NOMO-1 treated with dmso at 0.1 percent for 144 hours (cell line): ENCODE data around the gene GSTO1.

ENCODE experiments used
- DNase-seq: peaks from one replicate; lab custom pipeline; 2025; ENCODE audit not compliant: unreplicated experiment; lab: John Stamatoyannopoulos, UW

Gene GSTO1

GRCh38 chr10:104274762-104275721 is 20.4 kb downstream of the GSTO1 start:
- DNase-seq = no peak

- DNase-seq = no peak
These were observed 21.5 kb downstream of the GSTO1 start for GRCh38 chr10:104276192-104276591.

GRCh38 chr10:104277785-104278184 is 23.1 kb downstream of the GSTO1 start:
- no peak for DNase-seq

GRCh38 chr10:104279550-104280259 is 25.0 kb downstream of the GSTO1 start:
- DNase-seq = no peak

- DNase-seq = no peak
These were observed 27.0 kb downstream of the GSTO1 start for GRCh38 chr10:104281694-104282093.

- DNase-seq = no peak
These were observed 30.2 kb downstream of the GSTO1 start for GRCh38 chr10:104284846-104285245.

GRCh38 chr10:104286939-104287338 is 32.2 kb downstream of the GSTO1 start:
- DNase-seq = no peak

GRCh38 chr10:104288355-104288754 is 33.7 kb downstream of the GSTO1 start:
- no peak for DNase-seq

- DNase-seq = peak; percentile 78
These were observed 36.8 kb downstream of the GSTO1 start for GRCh38 chr10:104291439-104291951.

- DNase-seq = no peak
These were observed 38.3 kb downstream of the GSTO1 start for GRCh38 chr10:104293011-104293410.

GRCh38 chr10:104293781-104294321 is 39.2 kb downstream of the GSTO1 start:
- no peak for DNase-seq

- DNase-seq = no peak
These were observed 42.2 kb downstream of the GSTO1 start for GRCh38 chr10:104296687-104297436.

- no peak for DNase-seq
These were observed 43.3 kb downstream of the GSTO1 start for GRCh38 chr10:104297697-104298660.

GRCh38 chr10:104299031-104299904 is 44.6 kb downstream of the GSTO1 start:
- DNase-seq = no peak

GRCh38 chr10:104300002-104300735 is 45.5 kb downstream of the GSTO1 start:
- DNase-seq = no peak

- DNase-seq = no peak
These were observed 46.1 kb downstream of the GSTO1 start for GRCh38 chr10:104300736-104301292.

- no peak for DNase-seq
These were observed 47.4 kb downstream of the GSTO1 start for GRCh38 chr10:104301907-104302690.
